ENCODE measurements around the gene HOMER3. TPM values are rescaled to one million over a fixed set of nuclear protein-coding genes. Genes with fewer than 3 reads are reported as not detected.

The HOMER3 gene
- total RNA-seq, result 18.8 TPM

DNA sequence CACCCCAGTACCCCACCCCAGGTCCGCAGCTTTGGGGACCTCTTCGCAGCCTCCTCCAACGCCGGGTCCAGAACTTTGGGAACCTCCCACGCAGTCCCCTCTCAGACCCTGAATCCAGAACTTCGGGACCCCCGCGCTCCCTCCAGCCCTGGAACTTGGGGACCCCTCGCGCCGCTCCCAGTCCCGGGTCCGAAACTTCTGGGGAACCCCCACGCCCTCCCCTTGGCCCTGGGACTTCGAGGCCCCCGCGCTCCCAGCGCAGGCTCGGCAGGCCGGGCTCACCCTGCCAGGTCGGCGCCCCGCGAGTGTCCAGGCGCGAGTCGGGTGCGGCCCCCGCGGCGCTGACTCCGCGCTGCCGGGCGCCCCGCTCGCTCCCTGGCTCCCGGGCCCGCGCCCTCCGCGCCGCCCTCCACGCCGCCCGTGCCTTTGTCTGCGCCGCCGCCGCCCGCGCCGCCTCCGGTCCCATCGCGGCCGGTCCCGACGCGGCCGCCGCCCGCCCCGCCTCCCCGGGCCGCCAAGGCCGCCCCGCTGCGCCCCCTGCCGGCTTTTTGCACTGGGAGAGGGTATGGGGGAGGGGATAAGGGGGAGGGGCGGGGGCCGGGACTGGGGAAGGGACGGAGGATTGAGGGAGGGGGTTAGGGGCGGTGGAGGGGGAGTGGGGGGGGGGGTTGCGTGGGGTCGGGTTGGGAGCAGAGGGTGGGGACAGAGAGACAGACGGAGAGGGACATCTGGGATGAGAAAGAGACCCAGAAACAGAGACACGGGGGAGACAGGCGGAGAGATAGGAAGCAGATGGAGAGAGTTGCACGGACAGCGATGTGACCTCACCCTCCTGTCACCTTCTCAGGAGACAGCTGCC, at the start of gene HOMER3:
Gene HOMER3, minus strand, starts transcription at position 449 of the 859 bp plus-strand sequence. CDS start 2,235 bp downstream, outside the sequence.
- no peak for DNase-seq

DNA sequence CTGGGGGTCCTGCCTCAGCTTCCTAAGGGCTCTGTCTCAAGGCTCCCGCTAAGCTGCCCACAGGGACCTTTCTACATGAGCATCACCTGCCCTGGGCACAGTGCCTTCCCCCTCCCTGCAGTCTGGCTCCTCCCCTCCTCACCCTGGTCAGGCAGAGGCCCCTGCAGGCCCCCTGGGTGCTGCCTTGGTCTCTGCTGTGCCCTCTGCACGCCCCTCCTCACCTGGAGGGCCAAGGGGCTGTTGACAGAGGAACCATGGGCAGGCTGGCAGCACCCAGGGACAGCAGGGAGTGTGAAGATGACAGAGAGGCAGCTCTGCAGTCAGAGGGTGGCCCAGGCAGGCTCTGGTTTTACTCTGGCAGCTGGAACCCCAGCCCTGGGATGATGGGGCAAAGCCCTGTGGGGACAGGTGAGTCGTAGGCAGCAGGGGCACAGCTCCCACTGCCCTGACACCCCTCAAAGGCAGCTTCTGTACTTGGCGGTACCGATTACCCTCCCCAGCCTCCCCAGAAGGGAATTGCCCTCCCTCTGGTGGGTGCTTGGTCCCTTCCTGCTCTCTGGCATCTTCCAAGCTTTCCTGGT, 49.2 kb upstream of the HOMER3 start:
- no peak for DNase-seq

DNA sequence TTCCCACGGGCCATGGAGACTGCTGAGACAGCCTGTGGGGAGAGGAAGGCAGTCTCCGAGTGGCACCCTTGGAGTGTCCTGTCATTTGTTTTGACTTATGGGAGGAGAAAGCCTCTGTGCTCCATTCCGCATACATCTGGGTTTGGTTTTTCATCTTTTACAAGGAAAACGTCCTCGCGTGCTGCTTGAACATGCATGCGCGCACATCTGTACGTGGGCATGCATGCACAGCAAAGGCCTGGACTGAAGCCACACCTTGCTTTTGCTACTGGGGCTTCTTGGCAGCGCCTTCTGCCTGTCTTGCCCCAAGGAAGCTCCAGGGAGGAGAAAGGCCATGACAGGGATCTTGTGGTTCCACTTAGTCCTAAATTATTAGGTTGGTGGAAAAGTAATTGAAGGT, 48.3 kb upstream of the HOMER3 start:
- peak; percentile 41 for DNase-seq

DNA sequence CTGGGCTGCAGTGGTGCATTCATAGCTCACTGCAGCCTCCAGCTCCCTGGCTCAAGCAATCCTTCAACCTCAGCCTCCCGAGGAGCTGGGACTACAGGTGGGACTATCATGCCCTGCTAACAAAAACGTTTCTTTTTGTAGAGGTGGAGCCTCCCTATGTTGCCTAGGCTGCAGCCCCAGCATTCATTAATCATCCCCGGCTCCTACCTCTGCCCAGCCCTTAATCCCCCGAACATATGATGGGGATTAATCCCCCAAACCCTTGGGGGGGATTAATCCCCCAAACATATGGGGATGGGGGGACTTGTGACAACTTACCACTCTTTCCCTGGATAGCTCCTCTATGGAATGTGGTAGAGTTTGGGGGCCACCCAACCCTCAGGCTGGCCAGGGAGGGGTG, 46.4 kb upstream of the HOMER3 start:
- no peak for DNase-seq

DNA sequence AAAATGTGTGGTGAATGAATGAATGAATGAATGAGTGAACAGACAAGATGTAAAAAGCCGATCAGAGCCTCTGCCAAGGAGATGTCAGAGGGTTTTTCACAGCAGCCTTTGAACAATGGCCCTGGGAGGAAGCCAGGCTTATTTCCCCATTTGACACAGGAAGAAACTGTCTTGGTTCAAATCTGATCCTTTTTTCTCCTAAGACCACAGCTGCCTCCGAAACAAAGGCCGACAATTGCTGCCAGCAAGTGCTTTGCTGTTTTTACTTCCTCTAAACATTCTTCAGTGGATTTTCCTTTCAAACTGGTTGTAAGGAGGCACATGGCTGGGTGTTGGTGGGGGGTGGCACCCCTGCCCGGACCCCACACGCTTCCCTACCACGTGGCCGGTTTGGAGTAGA, 44.2 kb upstream of the HOMER3 start:
- DNase-seq, result peak; percentile 24

DNA sequence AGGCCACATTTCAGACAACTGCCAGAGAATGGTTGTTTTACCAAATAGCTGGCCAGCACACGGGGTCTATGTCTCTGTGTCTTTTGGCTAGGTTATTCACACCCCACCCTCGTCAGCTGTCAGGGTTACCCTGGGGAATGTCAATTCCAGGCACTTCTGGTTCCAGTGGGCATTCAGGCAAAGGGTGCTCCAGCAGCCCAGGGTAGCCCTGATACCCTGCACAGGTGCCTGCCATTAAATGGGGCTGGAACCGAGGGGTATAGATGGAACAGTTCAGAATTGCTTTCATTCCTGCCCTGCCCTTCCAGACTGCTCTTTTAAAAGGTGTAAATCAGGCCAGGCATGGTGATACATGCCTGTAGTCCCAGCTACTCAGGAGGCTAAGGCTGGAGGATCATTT, 43.2 kb upstream of the HOMER3 start:
- no peak for DNase-seq

DNA sequence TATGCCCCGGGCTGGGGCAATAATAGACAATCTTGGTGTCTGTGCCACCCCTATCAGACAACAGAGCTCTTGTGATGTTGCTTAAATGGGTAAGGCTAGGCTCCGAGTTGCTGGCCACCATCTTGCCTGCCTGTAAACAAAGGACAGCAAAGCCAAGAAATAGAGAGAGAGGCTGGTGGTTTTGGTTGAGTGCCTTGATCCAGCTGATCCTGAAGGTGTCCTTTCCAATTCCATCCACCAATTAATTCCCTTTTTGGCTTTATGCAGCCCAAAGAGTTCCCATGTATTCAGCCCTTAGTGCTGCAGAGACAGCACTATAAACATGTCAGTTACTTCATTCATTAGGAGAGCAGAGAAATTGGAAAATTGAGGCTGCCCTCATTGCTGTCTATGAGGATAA, 41.7 kb upstream of the HOMER3 start:
- DNase-seq, result no peak

DNA sequence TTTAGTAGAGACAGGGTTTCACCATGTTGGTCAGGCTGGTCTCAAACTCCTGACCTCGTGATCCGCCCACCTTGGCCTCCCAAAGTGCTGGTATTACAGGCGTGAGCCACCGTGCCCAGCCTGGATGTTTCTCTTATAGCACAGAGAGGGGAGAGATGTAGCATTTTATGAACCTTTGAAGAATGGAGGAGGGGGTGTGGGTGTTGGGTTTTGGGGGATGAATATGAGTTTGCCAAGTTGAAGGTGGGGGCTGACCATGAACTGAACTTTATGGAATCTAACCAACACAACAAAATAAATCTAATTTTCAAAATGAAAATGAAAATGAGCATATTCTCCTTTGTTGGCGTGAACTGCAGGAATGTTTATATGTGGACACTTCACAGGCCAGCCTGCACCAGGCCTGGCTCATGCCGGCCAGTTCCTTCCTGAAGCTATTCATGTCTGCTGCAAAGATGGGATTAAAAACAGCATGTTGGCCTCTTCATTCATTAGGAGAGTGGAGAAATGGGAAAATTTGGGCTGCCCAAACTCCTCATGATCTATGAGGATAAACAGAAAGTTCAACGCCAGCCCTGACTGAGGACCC, 39.5 kb upstream of the HOMER3 start:
- no peak for DNase-seq

DNA sequence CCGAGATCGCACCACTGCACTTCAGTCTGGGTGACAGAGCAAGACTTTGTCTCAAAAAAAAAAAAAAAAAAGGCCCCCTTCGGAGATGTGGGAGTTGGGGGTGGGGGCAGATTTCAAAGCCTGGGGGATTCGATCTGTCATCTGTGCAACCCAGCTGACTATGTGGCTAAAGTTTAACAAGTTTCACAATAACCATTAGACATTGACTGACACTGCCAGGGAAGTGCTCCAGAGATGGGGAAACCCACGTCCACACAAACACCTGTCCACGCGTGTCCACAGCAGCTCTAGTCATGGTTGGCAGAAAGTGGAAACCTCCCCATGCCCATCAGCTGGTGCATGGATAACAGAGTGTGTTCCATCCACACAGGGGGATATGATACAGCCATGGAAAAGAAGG, 37.6 kb upstream of the HOMER3 start:
- no peak for DNase-seq

DNA sequence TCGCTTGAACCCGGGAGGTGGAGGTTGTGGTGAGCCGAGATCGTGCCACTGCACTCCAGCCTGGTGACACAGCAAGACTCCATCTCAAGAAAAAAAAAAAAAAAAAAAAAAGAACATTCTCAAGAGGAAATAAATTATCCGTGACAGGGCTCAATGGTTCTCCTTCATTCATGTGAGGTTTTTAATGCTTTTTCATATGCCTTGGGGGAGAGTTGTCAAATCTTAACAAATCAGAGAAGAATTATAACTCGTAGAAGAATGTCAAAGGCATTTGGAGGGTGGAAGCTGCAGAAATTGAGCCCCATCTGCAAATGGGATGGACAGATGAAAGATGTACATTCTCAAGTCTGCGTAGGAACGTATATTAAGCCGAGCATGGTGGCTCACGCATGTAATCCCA, 34.9 kb upstream of the HOMER3 start:
- DNase-seq, result no peak

DNA sequence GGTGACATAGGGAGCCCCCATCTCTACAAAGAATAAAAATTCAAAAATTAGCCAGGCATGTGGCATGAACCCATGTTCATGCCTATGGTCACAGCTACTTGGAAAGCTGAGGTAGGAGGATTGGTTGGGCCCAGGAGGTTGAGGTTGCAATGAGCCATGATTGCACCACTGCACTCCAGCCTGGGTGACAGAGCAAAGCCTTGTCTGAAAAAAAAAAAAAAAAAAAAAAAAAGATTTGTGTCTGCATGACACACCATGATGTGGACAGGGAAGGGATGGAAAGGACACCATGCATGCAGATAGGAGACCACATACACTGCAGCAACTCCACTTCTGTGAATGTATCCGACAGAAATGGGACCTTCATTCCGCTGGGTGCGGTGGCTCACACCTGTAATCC, 34.0 kb upstream of the HOMER3 start:
- DNase-seq, result no peak

DNA sequence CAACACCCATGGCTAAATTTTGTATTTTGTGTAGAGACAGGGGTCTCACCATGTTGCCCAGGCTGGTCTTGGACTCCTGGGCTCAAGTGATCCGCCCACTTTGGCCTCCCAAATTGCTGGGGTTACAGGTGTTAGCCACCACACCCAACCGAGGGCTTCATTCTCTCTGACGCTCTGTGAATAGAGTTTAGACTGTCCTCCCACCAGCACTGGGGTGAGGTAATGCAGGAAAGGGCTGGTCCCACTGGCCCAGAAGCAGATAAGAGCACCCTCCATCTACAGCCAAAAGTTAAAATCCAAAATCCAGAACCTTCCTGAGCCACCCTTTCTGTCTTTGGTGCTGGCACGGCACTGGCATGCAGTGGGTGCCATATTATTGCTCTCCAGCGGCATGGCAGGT, 31.8 kb upstream of the HOMER3 start:
- DNase-seq, result no peak

DNA sequence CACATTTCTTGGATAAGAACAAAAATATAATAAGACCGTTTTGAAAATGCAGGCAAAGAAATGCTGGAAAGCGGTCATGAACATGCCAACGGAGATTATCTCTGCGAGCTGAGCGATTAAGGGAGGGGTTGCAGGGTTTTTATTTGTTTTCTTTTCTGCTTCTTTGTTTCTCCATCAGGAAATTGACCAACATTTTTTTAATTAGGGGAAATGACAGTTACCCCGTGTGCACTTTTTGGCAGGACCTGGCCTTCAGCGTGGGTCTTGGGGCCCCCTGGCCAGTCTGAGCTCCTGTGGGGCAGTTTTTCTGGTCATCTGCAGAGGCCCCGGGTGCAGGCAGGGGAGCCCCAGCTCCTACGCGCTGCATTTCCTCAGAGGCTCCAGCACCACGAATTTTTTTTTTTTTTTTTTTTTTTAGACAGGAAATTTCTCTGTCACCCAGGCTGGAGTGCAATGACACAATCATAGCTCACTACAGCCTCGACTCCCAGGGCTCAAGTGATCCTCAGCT, 31.3 kb upstream of the HOMER3 start:
- DNase-seq, result no peak

DNA sequence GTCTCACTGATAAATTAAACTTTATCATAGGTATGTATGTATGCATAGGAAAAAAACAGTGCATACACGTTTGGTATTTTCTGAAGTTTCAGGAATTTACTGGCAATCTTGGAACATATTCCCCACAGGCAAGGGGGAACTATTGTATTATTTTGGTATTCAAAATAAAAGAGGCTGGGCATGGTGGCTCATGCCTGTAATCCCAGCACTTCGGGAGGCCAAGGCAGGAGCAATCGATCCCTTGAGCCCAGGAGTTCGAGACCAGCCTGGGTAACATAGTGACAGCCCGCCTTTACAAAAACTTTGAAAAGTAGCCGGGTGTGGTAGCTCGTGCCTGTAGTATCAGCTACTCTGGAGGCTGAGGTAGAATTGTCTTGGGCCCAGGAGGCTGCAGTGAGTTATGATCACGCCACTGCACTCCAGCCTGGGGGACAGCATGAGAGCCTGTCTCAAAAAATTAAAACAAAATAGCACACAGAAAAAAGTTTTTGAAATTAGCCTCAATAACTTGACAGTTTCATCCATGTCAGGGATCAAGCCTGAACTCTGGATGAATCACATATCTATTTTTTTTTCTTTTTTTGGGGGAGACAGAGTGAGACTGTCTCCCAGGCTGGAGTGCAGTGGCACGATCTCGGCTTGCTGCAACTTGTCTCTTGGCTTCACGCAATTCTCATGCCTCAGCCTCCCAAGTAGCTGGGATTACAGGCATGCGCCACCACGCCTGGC, 29.1 kb upstream of the HOMER3 start:
- DNase-seq, result no peak

DNA sequence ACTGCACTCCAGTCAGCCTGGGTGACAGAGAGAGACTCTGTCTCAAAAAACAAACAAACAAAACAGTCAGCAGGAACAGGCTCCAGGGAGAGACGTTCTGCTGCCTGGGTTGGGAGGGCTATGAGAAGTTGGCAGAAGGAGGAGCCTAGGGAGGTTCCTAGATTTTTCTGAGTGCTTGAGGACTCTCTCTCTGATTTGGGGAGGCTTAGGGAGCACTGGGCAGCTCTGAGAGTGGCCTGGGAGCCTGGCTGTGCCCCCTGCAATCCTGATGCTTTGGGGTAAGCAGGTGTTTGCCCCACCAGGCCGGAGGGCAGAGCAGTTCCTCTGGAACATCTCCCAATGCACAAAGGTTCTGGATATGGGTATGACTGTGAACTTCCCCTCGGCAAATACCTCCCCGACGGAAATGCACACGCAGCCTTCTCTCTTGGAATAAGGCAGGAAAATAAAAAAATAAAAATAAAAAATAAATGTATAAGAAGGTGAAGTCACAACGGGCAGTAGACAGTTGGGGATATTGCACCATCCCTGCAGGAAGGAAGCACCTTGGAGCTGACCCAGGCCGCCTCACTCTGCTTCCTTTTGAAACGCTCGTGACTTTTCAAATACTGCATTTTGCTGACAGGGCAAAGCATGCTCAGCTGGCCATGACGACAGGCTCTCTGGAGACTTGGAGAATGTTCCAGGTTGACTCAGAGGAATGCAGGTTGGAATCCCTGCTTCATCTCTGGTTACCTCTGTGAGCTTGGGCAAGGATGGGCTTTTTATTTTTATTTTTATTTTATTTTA, 26.5 kb upstream of the HOMER3 start:
- no peak for DNase-seq

DNA sequence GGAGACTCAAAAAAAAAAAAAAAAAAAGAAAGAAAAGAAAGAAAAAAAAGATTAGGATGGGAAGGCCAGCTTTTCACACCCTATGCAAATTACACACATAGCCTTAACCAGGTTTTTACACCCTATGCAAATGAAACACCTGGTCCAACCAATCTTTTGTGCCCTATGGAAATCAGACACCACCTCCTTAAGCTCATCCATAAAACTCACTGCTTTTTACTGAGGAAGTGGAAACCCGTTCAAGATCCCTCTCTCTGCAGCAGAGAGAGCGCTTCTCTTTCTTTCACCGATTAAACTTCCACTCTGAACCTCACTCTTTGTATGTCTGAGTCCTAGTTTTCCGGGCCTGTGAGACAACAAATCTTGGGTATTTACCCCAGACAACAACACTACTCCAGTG, 25.3 kb upstream of the HOMER3 start:
- DNase-seq, result no peak

DNA sequence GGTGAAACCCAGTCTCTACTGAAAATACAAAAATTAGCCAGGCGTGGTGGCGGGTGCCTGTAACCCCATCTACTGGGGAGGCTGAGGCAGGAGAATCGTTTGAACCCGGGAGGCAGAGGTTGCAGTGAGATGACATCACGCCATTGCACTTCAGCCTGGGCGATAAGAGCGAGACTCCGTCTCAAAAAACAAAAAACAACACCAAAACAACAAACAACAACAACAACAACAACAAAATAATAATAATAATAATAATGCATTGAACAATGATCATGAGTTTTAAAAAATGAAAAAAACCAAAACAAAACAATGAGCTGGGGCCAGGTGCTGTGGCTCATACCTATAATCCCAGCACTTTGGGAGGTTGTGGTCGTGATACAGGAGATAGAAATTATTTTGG, 23.1 kb upstream of the HOMER3 start:
- no peak for DNase-seq

DNA sequence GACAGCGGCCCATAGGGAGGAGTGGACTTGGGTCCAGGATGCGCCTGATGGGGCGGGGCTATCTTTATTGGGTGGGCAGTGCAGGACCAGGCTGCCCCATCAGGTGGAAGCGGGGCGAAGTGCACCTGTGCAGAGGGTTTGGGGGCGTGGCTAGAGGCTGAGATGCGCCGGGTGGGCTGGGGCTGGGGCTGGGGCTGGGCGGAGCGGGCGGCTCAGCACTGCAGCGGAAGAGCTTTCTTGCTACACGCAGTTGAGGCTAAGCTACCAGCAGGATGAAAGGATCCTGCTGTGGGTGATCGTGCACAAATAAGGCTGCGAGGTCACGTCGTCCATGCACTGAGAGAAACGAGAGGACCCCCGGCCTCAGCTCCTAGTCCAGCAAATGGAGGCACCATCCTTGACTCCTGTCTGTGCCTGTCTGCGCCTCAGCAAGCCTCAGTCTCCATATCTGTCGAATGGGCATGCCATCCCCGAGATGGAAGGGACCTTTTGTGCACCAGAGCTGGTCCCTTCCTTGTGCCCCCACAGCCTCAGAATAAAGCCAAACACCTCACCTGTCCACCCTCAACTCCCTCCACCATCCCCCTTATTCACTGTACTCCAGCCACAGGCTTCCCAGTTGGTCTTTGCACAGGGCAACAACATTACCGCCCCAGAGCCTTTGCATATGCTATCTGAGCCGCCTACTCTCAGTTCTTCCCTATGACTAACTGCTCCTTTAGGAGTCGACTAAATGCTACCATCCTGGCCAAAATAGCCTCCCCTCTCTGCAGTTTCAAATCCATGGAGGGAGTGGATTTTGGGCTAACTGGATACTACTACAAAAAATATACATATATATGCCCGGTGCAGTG, 21.0 kb upstream of the HOMER3 start:
- no peak for DNase-seq

DNA sequence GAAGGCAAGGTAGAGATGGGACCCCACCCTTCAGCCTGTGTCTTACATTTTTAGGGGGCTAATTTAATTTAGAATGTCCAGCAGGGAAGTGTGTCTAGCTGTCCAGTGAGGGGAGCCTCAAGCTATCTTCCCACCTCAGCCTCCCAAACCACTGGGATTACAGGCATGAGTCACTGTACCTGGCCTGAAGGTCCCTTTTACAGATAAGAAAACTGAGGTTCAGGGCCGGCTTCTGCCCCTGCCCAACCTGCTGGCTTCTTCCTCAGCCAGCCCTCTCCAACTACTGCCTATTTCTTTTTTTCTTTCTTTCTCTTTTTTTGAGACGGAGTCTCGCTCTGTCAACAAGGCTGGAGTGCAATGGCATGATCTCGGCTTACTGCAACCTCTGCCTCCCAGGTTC, 19.4 kb upstream of the HOMER3 start:
- DNase-seq, result no peak

DNA sequence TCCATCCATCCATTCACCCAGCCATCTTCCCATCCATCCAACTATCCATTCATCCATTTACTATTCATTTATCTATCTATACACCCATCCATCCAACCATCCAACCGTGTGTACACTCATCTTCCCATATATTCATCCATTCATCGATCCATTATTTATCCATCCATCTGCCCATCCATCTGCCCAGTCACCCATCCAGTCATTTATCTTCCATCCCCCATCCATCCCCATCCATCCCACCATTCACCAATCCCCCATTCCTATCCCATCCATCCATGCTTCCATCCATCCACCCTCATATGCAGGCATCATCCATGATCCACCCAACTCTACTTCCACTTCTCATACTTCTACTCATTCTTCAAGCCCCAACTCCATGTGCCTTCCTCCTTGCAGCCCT, 14.0 kb upstream of the HOMER3 start:
- no peak for DNase-seq

DNA sequence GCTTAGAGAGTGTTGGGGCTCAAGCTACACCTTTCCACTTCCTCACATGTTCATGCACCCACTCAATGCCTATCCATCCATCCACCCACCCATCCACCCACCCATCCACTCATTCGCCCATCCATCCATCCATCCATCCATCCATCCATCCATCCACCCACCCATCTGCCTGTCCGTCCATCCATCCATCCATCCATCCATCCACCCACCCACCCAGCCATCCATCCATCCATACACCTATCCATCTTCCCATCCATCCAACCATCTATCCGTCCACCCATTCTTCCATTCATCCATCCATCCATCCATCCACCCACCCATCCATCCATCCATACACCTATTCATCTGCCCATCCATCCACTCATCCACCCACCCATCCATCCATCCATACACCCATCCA, 13.1 kb upstream of the HOMER3 start:
- no peak for DNase-seq

Data from skin of body (tissue), 2 donors.